ENCODE measurements around the gene FSD1L.

DNA sequence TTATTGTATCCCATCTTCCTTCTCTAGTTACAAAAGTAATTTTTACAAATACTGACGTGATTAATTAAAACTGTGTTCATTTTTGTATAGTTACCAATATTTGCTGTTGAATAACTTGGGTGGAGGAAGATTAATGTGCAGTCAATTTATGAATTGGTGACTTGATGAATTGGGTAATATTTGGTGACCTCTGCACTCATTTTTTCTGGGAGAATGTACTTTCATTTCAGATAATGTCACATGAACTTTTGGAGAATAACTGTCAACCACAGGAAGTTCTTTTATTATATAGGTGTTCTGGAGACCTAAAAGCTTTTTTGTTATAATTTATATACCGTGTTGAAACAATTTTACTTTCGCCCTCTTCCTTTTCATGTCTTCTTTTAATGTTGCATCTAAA is 83.7 kb downstream of the FSD1L start:
- TF ChIP-seq, protein P1, sequence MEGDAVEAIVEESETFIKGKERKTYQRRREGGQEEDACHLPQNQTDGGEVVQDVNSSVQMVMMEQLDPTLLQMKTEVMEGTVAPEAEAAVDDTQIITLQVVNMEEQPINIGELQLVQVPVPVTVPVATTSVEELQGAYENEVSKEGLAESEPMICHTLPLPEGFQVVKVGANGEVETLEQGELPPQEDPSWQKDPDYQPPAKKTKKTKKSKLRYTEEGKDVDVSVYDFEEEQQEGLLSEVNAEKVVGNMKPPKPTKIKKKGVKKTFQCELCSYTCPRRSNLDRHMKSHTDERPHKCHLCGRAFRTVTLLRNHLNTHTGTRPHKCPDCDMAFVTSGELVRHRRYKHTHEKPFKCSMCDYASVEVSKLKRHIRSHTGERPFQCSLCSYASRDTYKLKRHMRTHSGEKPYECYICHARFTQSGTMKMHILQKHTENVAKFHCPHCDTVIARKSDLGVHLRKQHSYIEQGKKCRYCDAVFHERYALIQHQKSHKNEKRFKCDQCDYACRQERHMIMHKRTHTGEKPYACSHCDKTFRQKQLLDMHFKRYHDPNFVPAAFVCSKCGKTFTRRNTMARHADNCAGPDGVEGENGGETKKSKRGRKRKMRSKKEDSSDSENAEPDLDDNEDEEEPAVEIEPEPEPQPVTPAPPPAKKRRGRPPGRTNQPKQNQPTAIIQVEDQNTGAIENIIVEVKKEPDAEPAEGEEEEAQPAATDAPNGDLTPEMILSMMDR (IDR thresholded peaks at IDR 0.05 in 4 of 5, conservative IDR thresholded peaks at IDR 0.05 in 1 of 5): no peak
- no peak for TF ChIP-seq POLR2A (IDR thresholded peaks at IDR 0.05)
